ENCODE data around the gene PAPPA2.
"Not testable (repeated sequence)": the region's sequence is repeated elsewhere in the genome, so short reads cannot be mapped to it uniquely, and the experiment has no call there.

Gene PAPPA2

DNA sequence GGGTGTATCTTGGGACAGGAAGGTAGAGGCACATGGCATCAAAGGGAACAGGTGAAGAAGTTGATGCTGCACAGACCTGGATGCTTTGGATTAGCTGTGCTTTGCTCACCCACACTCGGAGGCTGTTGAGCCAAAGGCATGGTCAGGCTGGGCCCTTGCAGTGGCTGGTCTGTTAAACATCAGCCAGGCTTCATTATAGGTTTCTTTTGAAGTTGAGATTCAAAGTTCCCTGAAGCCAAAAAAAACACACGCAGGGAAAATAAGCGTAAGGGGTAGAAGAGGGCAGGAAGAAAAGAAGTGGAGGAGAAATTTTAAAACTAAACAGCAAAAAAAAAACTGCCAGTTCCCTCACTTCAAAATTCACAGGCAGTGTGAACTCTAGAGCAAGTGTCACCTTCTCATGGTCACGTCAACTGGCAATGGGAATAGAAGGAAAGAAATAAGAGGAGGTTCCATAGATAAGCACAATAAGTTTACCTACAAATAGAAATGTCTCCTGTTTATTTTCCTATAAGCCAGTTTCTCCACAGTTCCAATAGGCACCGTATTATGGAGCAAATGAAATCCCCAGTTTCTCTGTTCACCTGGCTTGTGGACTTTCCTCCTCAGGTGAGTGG lies 139.5 kb downstream of the PAPPA2 start:
- FAIRE-seq (no peak), DNase-seq (ENCODE audit: low spot score) (no peak)

DNA sequence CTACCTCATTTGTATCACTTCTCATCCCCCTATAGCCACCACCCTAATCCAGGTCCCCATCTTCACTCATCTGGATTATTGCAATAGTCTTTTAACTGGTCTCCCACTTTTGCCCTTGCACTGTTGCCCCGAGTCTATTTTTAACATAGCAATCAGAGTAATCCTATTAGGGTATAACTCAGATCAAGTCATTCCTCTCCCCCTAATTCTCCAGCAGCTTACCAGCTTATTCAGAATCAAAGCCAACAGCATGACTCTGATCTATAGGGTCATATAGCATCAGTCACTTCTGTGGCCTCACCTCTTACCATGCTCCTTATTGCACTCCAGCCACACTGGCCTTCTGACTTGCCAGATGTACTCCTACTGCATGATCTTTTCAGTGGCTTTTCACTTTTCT lies 140.7 kb downstream of the PAPPA2 start:
- DNase-seq (ENCODE audit: low spot score) (no peak), FAIRE-seq (no peak)

DNA sequence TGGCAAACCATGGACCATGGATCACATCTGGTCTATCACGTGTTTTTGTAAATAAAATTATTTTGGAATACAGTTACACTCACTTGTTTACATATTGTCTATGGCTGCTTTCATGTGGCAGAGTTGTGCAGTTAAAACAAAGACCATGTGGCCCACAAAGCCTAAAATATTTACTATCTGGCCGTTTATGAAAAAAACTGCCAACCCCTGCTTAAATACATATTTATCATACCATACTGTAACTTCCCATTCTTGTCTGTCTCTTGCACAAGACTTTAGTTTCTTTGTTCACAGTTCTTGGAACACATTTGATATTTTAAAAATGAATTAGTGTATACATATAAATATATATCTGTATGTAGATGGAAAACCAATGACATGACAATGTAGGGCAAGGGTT lies 141.5 kb downstream of the PAPPA2 start:
- DNase-seq (ENCODE audit: low spot score) (no peak), FAIRE-seq (no peak)

DNA sequence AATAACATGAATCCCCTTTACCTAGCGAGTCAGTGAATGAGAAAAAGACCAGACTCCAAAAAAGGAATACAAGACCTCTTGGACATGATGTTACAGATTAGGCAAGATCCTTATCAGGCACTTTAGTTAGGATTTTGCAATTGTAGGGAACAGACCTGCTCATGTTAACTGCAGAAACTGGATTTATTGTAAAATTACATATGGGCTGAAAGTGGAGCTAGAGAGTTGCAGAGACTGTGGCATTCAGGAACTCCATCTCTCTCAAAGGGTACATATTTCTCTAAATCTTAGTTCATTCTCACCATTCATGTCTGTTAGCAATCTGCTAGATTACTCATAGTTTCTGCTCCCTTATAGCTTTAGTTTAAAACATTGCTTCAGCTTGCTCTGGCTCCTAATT lies 142.2 kb downstream of the PAPPA2 start:
- no peak for FAIRE-seq
- DNase-seq (ENCODE audit: low spot score) = no peak

DNA sequence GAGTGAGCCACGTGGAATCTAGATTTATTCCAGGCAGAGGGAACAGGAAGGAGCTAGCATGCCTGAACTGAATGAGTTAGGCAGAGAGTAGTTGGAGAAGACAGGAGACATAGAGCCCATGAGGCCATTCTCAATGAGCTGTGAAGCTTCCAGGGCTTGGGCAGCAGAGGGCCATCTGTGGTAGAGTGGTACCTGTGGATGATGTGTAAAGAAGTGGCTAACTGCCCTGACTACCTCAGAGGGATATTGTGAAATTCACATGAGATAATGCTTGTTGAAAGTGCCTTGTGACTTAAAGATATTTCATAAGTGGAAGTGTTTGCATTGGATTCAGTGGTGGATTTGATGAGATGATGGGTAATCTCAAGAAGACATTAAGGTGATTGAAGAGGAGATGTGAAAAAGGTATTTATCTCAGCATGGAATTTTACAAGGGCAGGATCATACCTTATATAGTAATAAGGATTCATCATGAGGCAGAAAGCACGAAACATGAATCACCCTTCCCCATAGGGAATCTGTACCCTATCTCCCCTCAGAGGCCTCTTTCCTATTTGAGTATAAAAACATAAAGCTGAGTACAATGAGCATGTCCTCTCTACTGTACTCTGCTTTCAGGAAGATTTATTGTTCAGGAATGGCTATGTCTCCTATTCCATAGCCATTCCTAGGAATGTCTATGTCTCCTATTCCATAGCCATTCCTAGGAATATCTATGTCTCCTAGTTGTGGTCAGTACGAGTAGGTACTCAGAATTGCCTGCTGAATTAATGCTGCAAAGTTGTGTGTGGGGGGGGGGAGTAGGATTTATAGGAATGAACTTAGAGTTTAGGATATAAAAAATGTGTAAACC lies 146.8 kb downstream of the PAPPA2 start:
- FAIRE-seq (no peak), DNase-seq (ENCODE audit: low spot score) (no peak)

DNA sequence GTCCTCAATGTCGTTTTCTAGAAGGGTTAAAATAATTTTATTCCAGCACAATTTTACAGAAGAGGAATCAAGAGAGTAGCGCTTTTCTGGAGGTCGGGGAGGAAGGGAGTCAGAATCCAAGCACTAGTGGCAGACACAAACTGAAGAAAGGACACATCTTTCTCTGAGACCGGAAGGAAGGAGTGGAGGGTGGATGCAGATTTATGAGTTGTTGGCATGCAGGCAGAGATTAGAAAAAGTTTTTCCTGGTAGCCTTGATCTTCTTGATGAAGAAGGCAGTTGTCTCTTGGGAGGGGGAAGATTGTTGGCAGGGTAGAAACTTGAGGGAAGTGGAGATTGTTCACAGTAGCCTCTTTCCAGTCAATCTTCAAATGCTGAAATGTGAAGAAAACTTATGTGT lies 149.8 kb downstream of the PAPPA2 start:
- FAIRE-seq = no peak
- no peak for DNase-seq (ENCODE audit: low spot score)

DNA sequence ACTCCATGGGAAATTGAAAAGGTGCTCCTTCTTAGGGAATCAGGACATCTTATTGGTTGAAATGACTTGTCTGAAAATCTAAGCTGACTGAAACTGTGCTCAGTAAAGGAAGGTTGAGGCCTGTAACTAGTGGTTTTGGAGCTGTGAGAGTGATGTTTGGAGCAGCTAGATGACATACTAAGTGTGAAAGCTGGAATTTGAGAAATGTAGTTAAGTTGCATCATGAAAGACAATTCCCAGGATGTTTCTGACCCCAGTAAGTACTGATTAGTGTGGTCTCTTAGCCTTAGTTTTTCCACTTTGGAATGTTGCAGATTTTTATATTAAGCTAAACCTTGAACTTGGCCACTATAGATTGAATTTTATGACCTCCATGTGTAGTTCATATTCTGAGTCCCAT lies 154.9 kb downstream of the PAPPA2 start:
- FAIRE-seq = no peak
- DNase-seq (ENCODE audit: low spot score) = no peak

DNA sequence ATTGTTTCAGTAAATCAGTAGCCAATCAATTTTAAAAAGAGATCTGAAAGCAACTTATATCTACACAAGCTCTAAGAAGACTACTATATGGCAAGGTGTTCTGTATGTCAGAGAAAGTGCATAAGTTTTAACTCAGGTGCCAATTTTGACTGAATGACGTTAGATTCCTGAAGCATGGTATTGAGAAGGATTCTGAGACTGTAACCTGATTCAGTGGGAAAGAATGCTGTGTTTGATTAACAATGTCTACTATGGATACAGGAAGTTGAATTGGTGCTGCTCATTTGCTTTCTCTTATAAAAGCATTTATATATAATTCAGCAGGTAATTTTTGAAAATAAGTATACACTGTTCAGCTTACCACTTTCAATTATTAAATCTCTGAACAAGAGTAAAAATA lies 156.3 kb downstream of the PAPPA2 start:
- FAIRE-seq (no peak), DNase-seq (ENCODE audit: low spot score) (no peak)

DNA sequence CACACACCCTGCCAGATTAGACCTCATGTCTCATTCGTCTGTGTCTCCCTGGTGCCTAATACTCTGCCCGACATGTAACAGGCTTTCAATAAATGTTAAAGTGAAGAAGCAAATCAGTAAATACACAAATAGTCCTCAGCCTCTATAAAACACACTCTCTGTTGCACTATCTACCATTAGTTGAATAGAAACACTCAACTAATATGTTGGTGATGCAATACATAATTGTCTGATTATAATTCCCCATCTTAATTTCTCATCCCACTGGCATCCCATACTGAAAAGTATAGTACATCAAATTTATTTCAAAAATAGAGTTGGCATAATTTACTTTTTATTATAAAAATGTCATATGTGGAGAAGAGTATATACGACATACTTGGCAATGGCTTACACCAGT lies 162.4 kb downstream of the PAPPA2 start:
- no peak for DNase-seq (ENCODE audit: low spot score)
- FAIRE-seq = no peak

DNA sequence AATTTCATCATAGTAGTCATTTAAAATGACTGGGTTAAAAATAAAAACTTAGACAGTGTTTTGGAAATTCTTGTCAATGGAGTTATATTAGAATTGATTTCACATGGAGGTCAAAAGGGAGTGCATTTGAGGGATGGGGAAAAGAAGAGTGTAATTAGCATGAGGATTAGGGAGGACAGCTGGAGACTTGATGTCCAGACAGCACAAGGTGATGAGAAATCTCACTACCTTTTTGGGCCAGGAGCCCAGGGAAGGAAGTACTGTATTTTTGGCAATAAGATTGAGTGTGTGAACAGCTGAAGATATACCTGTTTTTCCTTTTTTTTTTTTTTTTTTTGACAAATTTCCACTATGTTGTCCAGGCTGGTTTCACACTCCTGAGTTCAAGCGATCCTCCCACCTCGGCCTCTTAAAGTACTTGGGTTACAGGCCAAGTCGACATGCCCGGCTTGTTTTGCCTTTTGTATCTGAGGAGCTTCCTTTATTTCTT lies 163.6 kb downstream of the PAPPA2 start:
- DNase-seq (ENCODE audit: low spot score) (no peak), FAIRE-seq (no peak)

DNA sequence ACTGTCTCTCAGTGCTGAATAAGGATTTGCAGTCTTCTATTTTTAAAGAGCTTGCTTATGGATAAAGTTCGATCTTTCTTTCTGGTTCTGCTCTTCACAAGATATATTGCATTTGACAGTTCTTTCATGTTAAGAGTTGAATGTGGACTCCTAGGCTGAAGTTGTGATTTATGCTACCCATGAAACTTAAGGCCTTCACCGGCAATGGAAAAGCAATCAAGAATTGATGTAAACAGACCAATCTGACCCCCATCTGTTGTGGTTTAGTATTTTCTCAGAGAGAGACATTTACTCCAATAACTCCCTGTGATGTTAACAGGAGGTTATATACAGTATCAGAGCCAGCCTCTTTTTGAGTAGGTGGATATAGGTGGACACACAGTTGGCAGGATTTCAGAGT lies 165.8 kb downstream of the PAPPA2 start:
- no peak for FAIRE-seq

DNA sequence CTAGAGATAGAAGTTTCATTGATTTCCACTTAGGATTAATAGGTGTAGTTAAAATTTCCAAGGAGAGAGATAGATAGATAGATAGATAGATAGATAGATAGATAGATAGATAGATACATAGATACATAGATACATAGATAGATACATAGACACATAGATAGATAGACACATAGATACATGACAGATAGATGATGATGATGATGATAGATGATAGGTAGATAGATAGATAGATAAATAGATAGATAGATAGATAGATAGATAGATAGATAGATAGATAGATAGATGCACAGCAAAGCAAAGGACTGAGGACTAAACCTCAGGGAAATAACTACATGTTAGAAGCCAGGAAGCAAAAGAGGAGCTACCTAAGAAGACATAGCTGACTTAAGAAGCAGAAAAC lies 171.8 kb downstream of the PAPPA2 start:
- not testable (repeated sequence) for FAIRE-seq

More for the DNA sequence above, 165.8 kb downstream of the PAPPA2 start:
- no peak for DNase-seq (ENCODE audit: low spot score)

DNA sequence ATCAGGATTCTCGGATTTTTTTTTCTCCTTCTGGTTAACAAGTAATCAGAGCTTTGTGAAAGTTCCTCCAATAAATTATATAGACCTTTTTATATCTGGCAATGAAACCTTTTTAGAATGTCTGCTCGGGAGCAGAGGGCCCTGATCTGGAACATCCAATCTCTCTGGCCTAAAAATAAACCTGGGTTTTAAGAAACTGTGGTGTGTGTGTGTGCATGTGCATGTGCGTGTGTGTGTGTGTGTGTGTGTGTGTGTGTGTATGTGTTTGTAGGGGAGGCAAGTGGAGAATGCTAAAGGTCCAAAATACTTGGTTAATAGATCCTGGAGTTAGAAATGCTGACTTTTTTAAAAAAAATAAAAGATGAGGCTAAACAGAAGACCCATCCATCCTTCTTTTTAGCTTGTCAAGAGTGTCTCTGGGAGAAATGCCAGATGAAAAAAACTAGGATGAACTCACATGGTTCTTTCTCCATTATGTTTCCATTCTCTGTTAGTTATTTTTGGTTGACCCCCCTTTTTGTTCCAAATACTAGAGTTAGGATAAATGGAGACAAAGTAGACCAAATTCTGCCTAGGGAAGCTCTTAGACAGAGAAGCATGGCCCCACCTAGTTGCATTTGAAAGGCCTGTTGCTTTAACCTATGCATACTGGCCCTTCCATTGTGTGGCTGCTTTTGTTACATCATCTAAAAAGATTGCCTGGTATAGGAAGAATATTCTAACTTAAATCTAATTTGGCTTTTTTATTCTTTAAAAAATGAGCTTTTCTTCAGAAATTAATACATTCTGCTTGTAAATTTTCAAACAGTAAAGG lies 175.9 kb downstream of the PAPPA2 start:
- FAIRE-seq (no peak), DNase-seq (ENCODE audit: low spot score) (no peak)

More for the DNA sequence above, 171.8 kb downstream of the PAPPA2 start:
- DNase-seq (ENCODE audit: low spot score) = not testable (repeated sequence)

DNA sequence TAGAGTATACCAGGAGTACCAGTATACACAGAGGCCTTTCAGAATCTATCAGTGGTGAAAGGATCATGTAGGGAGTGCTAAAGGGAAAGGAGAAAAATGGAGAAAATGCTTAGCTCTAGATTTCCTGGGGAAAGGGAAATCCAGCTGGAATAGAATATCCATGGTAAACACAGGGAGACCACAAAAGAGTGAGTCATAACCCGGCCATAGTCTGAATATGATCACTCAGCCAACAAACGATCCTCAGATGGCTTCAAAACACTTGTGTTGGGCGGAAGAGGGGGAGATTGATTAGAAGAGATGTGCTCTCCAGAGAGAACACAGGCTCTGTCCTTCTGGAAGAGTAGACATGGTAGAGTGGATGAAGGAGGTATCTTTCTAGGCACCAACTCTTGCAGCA lies 180.6 kb downstream of the PAPPA2 start:
- FAIRE-seq = no peak
- DNase-seq (ENCODE audit: low spot score) = peak; percentile 49

DNA sequence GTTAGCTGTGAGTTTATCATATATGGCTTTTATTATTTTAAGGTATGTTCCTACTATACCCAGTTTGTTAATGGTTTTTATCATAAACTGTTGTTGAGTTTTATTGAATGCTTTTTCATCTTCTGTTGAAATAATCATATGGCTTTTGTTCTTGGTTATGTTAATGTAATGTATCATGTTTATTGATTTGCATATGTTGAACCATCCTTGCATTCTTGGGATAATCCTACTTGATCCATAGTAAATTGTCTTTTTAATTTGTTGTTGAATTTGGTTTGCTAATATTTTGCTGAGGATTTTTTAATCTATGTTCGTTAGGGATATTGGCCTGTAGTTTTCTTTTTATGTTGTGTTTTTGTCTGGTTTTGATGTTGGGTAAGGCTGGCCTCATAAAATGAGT lies 185.6 kb downstream of the PAPPA2 start:
- DNase-seq (ENCODE audit: low spot score) (no peak), FAIRE-seq (no peak)

DNA sequence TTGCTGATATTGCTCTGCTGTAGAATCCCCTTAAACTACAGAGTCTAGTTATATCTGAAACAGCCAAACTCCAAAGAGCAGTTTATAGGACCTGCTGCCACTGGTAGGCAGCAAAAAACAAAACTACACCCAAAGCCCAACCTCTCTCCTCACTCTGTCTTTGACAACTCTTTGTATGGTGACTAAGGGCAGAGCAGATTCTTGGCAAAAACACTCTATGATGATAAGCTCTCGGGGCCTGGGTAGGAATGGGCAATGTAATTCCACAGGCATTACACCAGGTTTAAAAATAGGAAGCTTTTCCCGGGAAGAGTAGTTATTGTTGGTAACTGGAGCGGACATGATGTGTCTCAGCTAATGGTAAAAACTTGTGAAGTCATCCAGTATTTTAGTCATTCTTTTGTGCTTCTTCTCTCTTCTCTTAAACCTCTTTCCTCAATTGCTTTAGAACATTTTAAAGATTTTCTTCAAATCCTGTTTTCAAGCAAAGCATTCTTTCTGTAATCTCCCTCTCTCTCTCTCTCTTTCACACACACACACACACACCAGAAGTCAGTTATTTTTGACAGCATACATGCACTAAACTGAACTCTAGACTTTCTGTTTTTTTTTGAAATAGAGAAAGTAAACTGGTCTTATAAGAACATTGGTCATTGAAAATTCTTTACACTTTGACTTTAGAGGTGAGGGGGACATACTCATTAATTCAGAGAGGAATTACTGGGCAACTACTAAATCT lies 193.5 kb downstream of the PAPPA2 start:
- FAIRE-seq (no peak), DNase-seq (ENCODE audit: low spot score) (peak; percentile 64)

DNA sequence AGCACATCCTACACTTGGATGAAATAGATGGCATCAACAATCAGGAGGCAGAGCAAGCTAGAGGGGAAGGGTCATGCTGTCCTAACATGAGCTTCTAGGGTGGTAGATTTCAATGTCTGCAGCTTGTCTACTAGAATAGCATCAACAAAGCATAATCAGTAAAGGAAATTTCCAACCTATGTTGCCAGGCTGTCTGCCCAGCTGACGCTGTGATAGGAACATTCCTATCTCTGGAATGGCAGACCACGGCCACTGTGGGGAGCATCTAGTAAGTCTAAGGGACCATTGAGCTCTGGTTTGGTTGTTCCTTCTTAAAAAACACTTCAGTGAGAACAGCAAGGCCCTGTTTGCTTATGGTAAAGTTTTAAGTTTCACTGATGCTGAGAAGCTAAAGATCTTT lies 206.8 kb downstream of the PAPPA2 start:
- FAIRE-seq (no peak), DNase-seq (ENCODE audit: low spot score) (no peak)

DNA sequence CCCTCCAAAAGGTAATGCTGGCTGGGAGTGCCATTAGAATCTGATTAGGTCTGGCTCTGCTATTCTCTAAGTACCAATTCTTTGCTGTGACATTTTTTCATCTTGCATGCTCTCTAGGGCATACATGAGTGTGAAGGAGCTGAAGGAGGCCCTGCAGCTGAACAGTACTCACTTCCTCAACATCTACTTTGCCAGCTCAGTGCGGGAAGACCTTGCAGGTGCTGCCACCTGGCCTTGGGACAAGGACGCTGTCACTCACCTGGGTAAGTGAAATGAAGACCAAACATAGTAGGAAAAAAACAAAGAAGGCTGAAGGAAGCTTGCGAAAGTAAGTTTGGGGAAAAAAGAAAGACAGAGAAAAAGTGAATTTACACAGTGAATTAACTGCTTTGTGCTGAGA lies 207.9 kb downstream of the PAPPA2 start:
- DNase-seq (ENCODE audit: low spot score) (no peak), FAIRE-seq (no peak)

DNA sequence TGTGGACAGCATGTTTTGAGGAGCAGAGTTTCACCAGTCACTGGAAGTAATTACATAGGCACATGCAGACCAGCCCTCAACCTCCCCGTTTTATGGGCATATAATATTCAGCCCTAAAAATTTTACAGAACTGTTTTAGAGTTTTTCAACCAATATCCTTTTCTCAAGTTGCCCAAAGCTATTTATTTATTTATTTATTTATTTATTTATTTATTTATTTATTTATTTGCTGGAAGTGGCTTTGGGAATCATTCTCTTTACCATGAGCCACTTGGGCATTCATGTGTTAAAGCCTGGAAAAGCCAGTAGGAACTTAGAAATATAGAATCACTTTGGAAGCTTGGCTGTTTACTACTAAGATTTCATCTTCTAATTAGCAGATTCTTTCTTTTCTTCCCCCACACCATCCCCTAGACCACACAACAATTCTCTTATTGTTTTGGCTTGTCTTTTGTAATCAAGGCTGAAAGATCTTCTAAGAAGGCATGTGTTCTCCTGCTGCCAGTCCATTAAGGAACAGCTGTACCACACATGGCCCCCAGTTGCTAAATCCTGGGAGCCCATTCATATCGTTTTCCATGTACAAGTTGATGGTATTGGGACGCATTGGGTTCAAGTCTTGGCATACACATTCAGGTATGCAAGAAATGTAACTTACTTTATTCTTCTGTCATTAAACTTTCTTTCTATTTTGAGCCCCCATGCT lies 220.0 kb downstream of the PAPPA2 start:
- DNase-seq (ENCODE audit: low spot score) (no peak), FAIRE-seq (no peak)
